OCI-LY3 (cell line): ENCODE data around the gene STAU1.
A peak's percentile ranks its signal among the peaks of the same experiment; 100 is the strongest.
"Not testable (repeated sequence)": the region's sequence is repeated elsewhere in the genome, so short reads cannot be mapped to it uniquely, and the experiment has no call there.

ENCODE experiments used
- H2AFZ ChIP-seq: fragments of 200-600, 300-600 bp; shearing (Covaris generic); 2 replicates; pipeline ENCODE4 v1.6.0; 2014; ENCODE audit warnings: antibody characterized with exemption, low read depth, low read length
- H3K27ac ChIP-seq: fragments of 200-600, 300-600 bp; sonication (generic); 2 replicates; pipeline ENCODE4 v1.5.1; 2014; ENCODE audit warnings: mild to moderate bottlenecking, low read length, moderate library complexity, mixed read lengths
- H3K27me3 ChIP-seq: fragments of 200-600, 300-600 bp; sonication (generic); 2 replicates; pipeline ENCODE4 v1.6.1; 2014; ENCODE audit warnings: low read depth, low read length, mixed read lengths
- H3K36me3 ChIP-seq: fragments of 200-600, 300-600 bp; sonication (generic); replicated peaks from 2 replicates; pipeline ENCODE3; 2014; ENCODE audit warnings: low read depth, low read length, mixed read lengths
- H3K4me1 ChIP-seq: fragments of 300-600, 200-600 bp; sonication (generic); 2 replicates; pipeline ENCODE4 v1.6.1; 2014; ENCODE audit warnings: low read length, mixed read lengths
- H3K4me2 ChIP-seq: fragments of 200-600, 300-600 bp; sonication (generic); 2 replicates; pipeline ENCODE4 v1.6.1; 2014; ENCODE audit warnings: low read length, mixed read lengths
- H3K4me3 ChIP-seq: fragments of 300-600, 200-600 bp; sonication (generic); 2 replicates; pipeline ENCODE4 v1.5.1; 2014; ENCODE audit warnings: antibody characterized with exemption, mild to moderate bottlenecking, low read length, moderate library complexity
- H3K79me2 ChIP-seq: fragments of 300-600, 200-600 bp; shearing (Covaris generic); 2 replicates; pipeline ENCODE4 v1.6.1; 2014; ENCODE audit warnings: mild to moderate bottlenecking, low read length, mixed read lengths
- H3K9ac ChIP-seq: fragments of 300-600, 200-600 bp; shearing (Covaris generic); 2 replicates; pipeline ENCODE4 v1.6.0; 2014; ENCODE audit warnings: mild to moderate bottlenecking, low read length, moderate library complexity
- H3K9me3 ChIP-seq: fragments of 200-600, 300-600 bp; shearing (Covaris generic); 2 replicates; pipeline ENCODE4 v1.6.1; 2014; ENCODE audit warnings: low read length, mixed read lengths; ENCODE audit not compliant: insufficient read depth
- H4K20me1 ChIP-seq: fragments of 200-600, 300-600 bp; sonication (generic); 2 replicates; pipeline ENCODE4 v1.6.1; 2016; ENCODE audit warnings: low read length, mixed read lengths; ENCODE audit not compliant: insufficient read depth
- EZH2phosphoT487 ChIP-seq: fragments of 200-600 bp; shearing (Covaris generic); IDR thresholded peaks from 2 replicates; pipeline ENCODE4 v1.6.1; 2018; ENCODE audit warnings: antibody characterized with exemption, mixed run types, low read depth
- TF ChIP-seq, protein P1 (sequence below): fragments of 200-600, 300-600 bp; sonication (generic); IDR thresholded peaks from 2 replicates; pipeline ENCODE4 v1.5.1; 2014; ENCODE audit warnings: antibody characterized with exemption, low read length, low read depth

The STAU1 gene

DNA sequence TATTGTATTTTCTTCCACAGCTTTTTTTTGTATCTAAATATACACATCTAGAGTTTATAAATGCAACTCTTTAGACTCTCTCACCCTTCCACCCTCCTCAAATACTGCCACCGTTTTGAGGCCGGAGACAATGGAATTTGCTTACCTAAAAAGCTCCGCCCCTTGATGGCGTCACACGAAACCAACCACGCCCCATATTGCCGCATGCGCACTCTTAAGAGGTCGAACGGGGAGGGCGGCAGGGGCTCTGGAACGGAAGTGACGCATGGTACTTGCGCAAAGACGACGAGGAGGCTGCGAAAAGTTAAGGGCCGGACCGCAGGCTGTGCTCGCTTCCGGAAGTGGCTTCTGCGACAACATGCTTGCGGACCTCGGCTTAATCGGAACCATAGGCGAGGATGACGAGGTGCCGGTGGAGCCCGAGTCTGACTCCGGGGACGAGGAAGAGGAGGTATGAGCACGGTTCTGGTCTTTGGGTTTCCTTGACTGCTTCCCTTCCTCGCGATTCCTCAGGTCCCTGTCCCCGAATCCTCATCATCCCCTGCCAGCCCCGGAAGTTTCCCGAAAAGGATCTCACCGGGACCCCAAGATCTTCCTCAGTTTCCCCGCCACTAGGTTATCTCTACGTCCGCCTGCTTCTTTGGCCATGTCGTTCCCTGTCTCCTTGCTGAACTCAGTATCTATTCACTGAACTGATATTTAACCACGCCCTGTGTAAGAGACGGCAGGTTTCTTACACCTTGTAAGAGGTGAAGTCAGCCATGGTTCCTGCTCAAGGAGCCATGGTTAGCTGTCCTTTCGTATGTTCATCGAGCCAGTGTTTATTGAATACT is 31.2 kb upstream of the STAU1 start, which contains the start of gene DDX27:
Gene DDX27, plus strand, starts transcription at position 326 of the 833 bp plus-strand sequence. Its CDS starts 33 bp downstream, at position 359.
- H3K4me3 ChIP-seq = peak within 1 kb of the TSS; percentile 82
- H4K20me1 ChIP-seq = no peaks in the 10 kb centered on the region
- peak within 1 kb of the TSS; percentile 43 for H3K27ac ChIP-seq
- peak within 1 kb of the TSS; percentile 84 for H3K4me2 ChIP-seq
- peaks cover 15% of the 10 kb centered on the region for H3K4me1 ChIP-seq
- peak within 1 kb of the TSS; percentile 85 for H3K9ac ChIP-seq
- no peak for TF ChIP-seq EZH2phosphoT487
- peaks cover 21% of the 10 kb centered on the region for H3K36me3 ChIP-seq
- H2AFZ ChIP-seq = peak within 1 kb of the TSS; percentile 42
- H3K9me3 ChIP-seq = no peaks in the 10 kb centered on the region
- peaks cover 27% of the 10 kb centered on the region for H3K79me2 ChIP-seq
- peaks cover 6% of the 10 kb centered on the region; the same call in 1 of the 2 replicates for H3K27me3 ChIP-seq

DNA sequence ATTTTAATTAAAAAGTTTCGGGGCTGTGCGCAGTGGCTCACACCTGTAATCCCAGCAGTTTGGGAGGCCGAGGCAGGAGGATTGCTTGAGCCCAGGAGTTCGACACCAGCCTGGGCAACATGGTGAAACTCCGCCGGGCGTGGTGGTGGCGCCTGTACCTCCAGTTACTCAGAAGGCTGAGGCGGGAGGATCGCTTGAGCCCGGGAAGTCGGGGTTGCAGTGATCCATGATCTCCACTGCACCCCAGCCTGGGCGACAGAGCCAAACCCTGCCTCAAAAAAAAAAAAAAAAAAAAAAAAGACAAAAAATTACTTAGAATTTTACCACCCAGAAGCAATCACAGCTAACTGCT is 30.6 kb upstream of the STAU1 start:
- Histone ChIP-seq H3K4me3 (peak overlapping the region; percentile 82), H3K79me2 (peaks cover 27% of the 10 kb centered on the region), H3K9ac (peak overlapping the region; percentile 29), H2AFZ (peak overlapping the region; percentile 22; the same call in 1 of the 2 replicates), H3K36me3 (peaks cover 16% of the 10 kb centered on the region), H3K4me2 (peak overlapping the region; percentile 35), H3K4me1 (peaks cover 15% of the 10 kb centered on the region)
- H3K9me3 ChIP-seq, H3K27me3 ChIP-seq, H4K20me1 ChIP-seq, H3K27ac ChIP-seq: not testable (repeated sequence)

DNA sequence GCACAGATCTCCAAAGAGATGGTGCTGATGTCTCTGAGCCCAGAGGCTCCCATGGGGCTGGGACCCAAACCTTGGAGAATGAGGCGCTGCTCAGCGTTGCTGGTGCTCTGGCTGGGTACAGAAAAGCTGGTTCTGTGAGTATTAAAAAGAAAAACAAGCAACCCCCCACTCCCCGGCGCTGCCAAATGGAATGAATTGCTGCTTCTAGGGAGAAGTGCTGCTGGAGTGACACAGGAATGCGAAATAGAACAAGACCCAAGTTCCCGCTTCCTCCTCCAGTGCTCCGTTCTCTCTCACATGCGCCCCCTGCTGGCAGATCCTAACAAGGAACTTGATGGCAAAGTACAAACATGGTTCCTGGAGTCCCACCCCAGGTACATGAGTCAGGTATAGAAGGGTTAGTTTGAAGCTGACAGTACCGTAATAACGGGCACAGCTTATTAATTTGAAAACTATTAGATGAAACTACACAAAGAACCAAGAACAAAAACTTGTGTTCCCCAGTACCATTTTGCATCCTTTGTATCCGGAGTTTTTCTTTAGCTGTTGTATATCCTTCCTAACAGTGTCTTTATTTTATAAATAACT is 29.0 kb upstream of the STAU1 start:
- H4K20me1 ChIP-seq = no peaks in the 10 kb centered on the region
- H2AFZ ChIP-seq = peak overlapping the region; percentile 85
- H3K4me1 ChIP-seq = peaks cover 15% of the 10 kb centered on the region
- no peak overlapping the region for H3K27ac ChIP-seq
- no peak for TF ChIP-seq EZH2phosphoT487
- TF ChIP-seq, protein P1, sequence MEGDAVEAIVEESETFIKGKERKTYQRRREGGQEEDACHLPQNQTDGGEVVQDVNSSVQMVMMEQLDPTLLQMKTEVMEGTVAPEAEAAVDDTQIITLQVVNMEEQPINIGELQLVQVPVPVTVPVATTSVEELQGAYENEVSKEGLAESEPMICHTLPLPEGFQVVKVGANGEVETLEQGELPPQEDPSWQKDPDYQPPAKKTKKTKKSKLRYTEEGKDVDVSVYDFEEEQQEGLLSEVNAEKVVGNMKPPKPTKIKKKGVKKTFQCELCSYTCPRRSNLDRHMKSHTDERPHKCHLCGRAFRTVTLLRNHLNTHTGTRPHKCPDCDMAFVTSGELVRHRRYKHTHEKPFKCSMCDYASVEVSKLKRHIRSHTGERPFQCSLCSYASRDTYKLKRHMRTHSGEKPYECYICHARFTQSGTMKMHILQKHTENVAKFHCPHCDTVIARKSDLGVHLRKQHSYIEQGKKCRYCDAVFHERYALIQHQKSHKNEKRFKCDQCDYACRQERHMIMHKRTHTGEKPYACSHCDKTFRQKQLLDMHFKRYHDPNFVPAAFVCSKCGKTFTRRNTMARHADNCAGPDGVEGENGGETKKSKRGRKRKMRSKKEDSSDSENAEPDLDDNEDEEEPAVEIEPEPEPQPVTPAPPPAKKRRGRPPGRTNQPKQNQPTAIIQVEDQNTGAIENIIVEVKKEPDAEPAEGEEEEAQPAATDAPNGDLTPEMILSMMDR = peak; percentile 99
- no peak overlapping the region; the same call in 1 of the 2 replicates for H3K9ac ChIP-seq
- H3K4me2 ChIP-seq = peak overlapping the region; percentile 63
- H3K79me2 ChIP-seq = peaks cover 27% of the 10 kb centered on the region
- peak overlapping the region; percentile 56 for H3K4me3 ChIP-seq
- peaks cover 8% of the 10 kb centered on the region for H3K36me3 ChIP-seq
- H3K27me3 ChIP-seq = peaks cover 6% of the 10 kb centered on the region; the same call in 1 of the 2 replicates
- H3K9me3 ChIP-seq = no peaks in the 10 kb centered on the region

DNA sequence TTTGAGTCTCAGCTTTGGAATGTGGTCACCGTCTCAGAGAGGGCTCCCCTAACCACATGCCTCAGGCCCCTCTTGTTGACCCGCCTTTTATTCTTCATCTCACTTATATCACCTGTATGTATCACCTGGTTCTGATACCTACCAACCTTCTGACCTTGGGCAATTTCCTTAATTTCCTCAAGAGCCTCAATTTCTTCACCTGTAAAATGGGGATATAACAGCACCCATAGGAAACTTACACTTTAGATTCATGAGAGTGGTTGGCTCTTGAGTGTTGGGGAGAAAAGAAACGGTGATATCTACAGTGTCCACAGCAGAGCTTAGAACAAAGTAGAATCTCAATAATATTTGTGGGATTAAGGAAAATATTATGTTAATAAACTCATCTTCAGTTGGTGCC is 27.1 kb upstream of the STAU1 start:
- Histone ChIP-seq H2AFZ (no peak overlapping the region), H3K27ac (no peak overlapping the region), H3K4me3 (no peak overlapping the region), H4K20me1 (no peaks in the 10 kb centered on the region), H3K4me2 (no peak overlapping the region), H3K79me2 (peaks cover 10% of the 10 kb centered on the region), H3K4me1 (peaks cover 9% of the 10 kb centered on the region), H3K9ac (no peak overlapping the region), H3K27me3 (peaks cover 6% of the 10 kb centered on the region; the same call in 1 of the 2 replicates), H3K9me3 (peaks cover 8% of the 10 kb centered on the region), H3K36me3 (no peaks in the 10 kb centered on the region)
- TF ChIP-seq, protein P1 = no peak
- TF ChIP-seq EZH2phosphoT487 = no peak

DNA sequence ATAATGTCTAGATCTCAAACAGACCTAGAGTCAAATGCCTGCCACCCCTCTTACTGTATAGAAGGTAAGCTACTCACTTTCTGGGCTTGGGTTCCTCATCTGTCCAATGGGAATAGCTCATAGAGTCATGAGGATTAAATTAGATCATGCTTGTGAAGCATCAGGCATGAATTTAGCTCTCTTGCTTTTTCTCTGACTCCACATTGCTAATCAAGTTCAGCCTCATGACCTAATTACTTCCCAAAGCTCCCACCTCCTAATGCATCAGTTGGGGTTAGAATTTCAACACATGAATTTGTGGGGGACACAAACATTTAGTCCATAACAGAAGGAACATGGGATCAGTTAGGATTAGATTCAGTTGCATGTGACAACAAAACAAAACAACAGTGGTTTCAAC is 26.4 kb upstream of the STAU1 start:
- Histone ChIP-seq H3K4me2 (no peak overlapping the region), H3K4me1 (peaks cover 7% of the 10 kb centered on the region), H3K4me3 (no peak overlapping the region), H3K36me3 (no peaks in the 10 kb centered on the region), H3K9me3 (peaks cover 11% of the 10 kb centered on the region), H3K27ac (no peak overlapping the region), H3K79me2 (peaks cover 4% of the 10 kb centered on the region), H2AFZ (no peak overlapping the region), H4K20me1 (no peaks in the 10 kb centered on the region), H3K9ac (no peak overlapping the region), H3K27me3 (peaks cover 6% of the 10 kb centered on the region; the same call in 1 of the 2 replicates)
- no peak for TF ChIP-seq EZH2phosphoT487
